ENCODE data around the gene INHBB. TPM values are rescaled to one million over a fixed set of nuclear protein-coding genes. Genes with fewer than 3 reads are reported as not detected.

The INHBB gene
- total RNA-seq, 1 donor from 2014 or later, result 4.7 TPM

DNA sequence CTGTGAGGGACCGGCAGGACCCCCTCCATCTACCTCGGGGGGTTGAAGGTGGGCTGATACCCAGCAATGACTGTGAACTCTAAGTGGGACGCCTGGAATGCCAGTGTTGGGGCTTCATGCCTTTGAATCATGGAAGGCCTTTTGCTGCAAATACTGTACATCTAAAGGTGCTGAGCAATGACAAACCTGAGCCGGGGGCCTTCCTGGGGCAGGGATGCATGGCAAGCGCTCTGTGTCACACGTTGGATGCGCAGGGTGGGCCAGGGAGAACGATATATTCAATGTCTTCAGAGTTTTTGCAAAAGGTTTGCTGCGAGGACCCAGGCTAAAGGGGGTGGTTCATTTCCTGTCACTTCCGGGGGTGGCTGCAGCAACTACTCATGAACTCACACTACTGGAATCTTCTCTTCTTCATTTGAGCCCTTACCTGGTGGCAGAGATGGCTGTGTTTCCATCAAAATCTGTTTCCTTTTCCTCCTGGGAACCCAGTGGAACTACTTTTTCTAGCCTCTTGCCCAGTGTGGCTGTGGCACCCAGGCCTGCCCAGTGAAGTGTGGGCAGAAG, 24.1 kb upstream of the INHBB start:
- TF ChIP-seq, protein P1, sequence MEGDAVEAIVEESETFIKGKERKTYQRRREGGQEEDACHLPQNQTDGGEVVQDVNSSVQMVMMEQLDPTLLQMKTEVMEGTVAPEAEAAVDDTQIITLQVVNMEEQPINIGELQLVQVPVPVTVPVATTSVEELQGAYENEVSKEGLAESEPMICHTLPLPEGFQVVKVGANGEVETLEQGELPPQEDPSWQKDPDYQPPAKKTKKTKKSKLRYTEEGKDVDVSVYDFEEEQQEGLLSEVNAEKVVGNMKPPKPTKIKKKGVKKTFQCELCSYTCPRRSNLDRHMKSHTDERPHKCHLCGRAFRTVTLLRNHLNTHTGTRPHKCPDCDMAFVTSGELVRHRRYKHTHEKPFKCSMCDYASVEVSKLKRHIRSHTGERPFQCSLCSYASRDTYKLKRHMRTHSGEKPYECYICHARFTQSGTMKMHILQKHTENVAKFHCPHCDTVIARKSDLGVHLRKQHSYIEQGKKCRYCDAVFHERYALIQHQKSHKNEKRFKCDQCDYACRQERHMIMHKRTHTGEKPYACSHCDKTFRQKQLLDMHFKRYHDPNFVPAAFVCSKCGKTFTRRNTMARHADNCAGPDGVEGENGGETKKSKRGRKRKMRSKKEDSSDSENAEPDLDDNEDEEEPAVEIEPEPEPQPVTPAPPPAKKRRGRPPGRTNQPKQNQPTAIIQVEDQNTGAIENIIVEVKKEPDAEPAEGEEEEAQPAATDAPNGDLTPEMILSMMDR (IDR thresholded peaks at IDR 0.05; ENCODE audit: unreplicated experiment), result no peak
- Mint-ChIP-seq H3K9me3 (ENCODE audit: unreplicated experiment) (no peaks in the 10 kb centered on the region), H3K27me3 (ENCODE audit: unreplicated experiment) (peaks cover 19% of the 10 kb centered on the region), H3K4me1 (ENCODE audit: unreplicated experiment) (peaks cover 28% of the 10 kb centered on the region), H3K27ac (ENCODE audit: unreplicated experiment) (no peak overlapping the region), H3K4me3 (ENCODE audit: unreplicated experiment) (no peak overlapping the region), H3K36me3 (ENCODE audit: low read depth, unreplicated experiment) (no peaks in the 10 kb centered on the region)
- DNase-seq (ENCODE audit: low spot score), result no peak

DNA sequence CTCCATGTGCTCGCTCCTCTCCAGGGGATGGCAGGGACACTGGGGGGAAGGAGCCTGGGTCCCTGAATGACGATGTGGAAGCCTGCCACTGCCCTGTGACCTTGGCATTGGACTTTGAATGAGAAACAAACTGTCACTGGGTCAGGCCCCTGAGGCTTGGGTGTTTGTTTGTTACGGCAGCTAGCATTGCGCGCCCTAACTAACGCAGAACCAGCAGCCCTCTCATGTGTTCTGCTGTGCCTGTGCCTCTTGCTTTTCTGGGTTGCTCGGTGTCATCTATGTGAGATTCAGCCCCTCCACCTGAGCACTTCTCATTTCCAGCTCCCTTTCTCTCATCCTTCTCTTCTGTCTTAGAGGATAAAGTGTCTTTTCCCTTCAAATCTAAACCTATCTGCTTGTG, 23.6 kb upstream of the INHBB start:
- DNase-seq (ENCODE audit: low spot score), result no peak
- no peak overlapping the region for H3K27ac Mint-ChIP-seq (ENCODE audit: unreplicated experiment)
- TF ChIP-seq, protein P1 (IDR thresholded peaks at IDR 0.05; ENCODE audit: unreplicated experiment), result no peak
- no peak overlapping the region for H3K4me3 Mint-ChIP-seq (ENCODE audit: unreplicated experiment)
- H3K4me1 Mint-ChIP-seq (ENCODE audit: unreplicated experiment), result peaks cover 28% of the 10 kb centered on the region
- H3K9me3 Mint-ChIP-seq (ENCODE audit: unreplicated experiment), result no peaks in the 10 kb centered on the region
- H3K27me3 Mint-ChIP-seq (ENCODE audit: unreplicated experiment), result peaks cover 18% of the 10 kb centered on the region
- no peaks in the 10 kb centered on the region for H3K36me3 Mint-ChIP-seq (ENCODE audit: low read depth, unreplicated experiment)

DNA sequence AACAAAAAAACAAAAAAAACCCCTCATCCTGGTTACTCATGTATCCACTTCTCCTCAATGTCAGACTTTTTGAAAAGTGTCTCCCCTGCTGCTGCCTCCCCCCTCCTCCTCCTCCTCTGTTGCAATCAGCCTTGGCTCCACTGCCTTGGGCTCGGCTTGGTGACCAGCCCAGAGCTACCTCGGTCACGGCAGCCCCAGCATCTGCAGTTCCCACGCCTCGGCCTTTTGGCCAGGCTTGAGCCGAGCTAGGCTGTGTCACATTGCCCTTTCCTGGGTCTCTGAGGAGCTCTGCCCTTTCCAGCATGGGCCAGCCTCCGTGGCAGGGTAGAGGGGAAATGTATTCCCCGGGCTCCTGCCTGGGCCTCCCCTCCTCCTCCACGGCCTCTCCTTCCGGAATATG, 22.7 kb upstream of the INHBB start:
- Mint-ChIP-seq H3K36me3 (ENCODE audit: low read depth, unreplicated experiment) (no peaks in the 10 kb centered on the region), H3K4me1 (ENCODE audit: unreplicated experiment) (peaks cover 27% of the 10 kb centered on the region)
- DNase-seq (ENCODE audit: low spot score), result no peak

DNA sequence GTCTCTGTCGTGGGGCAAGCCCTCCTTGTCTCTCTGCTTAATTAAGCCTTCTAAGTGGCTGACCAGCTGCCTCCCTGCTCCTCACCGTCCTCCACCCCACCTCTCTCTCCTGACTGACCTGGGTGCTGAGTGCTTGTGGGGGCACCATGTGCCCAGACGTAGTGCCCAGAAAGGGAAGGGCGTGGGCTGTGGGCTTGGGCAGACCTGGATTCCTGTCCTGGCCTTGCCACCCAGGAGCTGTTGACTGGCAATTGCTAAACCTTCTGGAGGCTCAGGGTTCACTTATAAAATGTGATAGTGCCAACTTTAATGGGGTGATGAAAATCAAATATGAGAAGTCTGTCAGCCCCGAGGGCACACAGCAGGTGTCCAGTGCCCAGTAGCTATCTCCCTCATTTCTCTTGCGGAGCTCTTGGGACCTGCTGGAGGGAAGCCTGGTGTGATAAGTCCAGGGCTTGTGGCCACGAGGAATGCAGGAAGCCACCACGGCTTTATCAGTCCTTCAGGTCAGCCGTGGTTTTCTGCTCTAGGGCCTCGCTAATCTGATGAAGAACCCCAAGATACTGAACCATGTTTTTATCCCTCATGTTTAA, 22.0 kb upstream of the INHBB start:
- Mint-ChIP-seq H3K4me1 (ENCODE audit: unreplicated experiment) (peaks cover 23% of the 10 kb centered on the region), H3K36me3 (ENCODE audit: low read depth, unreplicated experiment) (no peaks in the 10 kb centered on the region), H3K27ac (ENCODE audit: unreplicated experiment) (no peak overlapping the region), H3K9me3 (ENCODE audit: unreplicated experiment) (no peaks in the 10 kb centered on the region), H3K4me3 (ENCODE audit: unreplicated experiment) (no peak overlapping the region), H3K27me3 (ENCODE audit: unreplicated experiment) (peaks cover 20% of the 10 kb centered on the region)
- DNase-seq (ENCODE audit: low spot score), result no peak
- TF ChIP-seq, protein P1 (IDR thresholded peaks at IDR 0.05; ENCODE audit: unreplicated experiment), result no peak

More for the DNA sequence above, 22.7 kb upstream of the INHBB start:
- Mint-ChIP-seq H3K27ac (ENCODE audit: unreplicated experiment) (no peak overlapping the region), H3K4me3 (ENCODE audit: unreplicated experiment) (no peak overlapping the region), H3K27me3 (ENCODE audit: unreplicated experiment) (peaks cover 21% of the 10 kb centered on the region), H3K9me3 (ENCODE audit: unreplicated experiment) (no peaks in the 10 kb centered on the region)
- TF ChIP-seq, protein P1 (IDR thresholded peaks at IDR 0.05; ENCODE audit: unreplicated experiment), result no peak

DNA sequence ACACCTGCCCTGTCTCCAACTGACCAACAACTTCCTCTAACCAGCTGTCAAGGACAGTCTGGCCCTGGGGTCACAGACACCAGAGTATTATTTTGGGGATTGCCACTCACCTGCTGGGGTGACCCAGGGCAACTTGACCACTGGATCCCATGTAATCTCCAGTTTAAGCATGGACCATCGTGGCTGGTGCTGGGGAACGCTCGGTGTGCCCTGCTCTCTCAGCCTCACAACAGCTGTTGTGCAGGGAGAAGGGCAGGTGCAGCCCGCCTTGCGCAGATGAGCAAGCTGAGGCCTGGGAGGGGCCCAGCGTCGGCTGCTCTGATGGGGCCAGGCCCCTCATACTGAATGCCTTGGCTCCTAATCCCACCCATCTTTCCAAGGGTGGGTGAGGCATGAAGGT, 21.0 kb upstream of the INHBB start:
- Mint-ChIP-seq H3K4me3 (ENCODE audit: unreplicated experiment) (no peak overlapping the region), H3K9me3 (ENCODE audit: unreplicated experiment) (no peaks in the 10 kb centered on the region), H3K4me1 (ENCODE audit: unreplicated experiment) (peaks cover 12% of the 10 kb centered on the region), H3K27ac (ENCODE audit: unreplicated experiment) (no peak overlapping the region), H3K27me3 (ENCODE audit: unreplicated experiment) (peaks cover 19% of the 10 kb centered on the region), H3K36me3 (ENCODE audit: low read depth, unreplicated experiment) (no peaks in the 10 kb centered on the region)
- TF ChIP-seq, protein P1 (IDR thresholded peaks at IDR 0.05; ENCODE audit: unreplicated experiment), result no peak
- no peak for DNase-seq (ENCODE audit: low spot score)
